HEK293T (cell line): ENCODE results near the gene NOP53.

Experiments used
- ARNT ChIP-seq: fragments of 450-650 bp; IDR thresholded peaks from 2 replicates; pipeline ENCODE4 v1.6.1; 2017; ENCODE audit warnings: mild to moderate bottlenecking
- BHLHE40 ChIP-seq: fragments of 450-650 bp; IDR thresholded peaks from 2 replicates; pipeline ENCODE4 v1.6.1; 2016; ENCODE audit warnings: mild to moderate bottlenecking, moderate library complexity, borderline replicate concordance
- ELF4 ChIP-seq: fragments of 450-650 bp; IDR thresholded peaks from 2 replicates; pipeline ENCODE4 v1.6.1; 2017; ENCODE audit warnings: antibody characterized with exemption
- FOXA1 ChIP-seq: fragments of 450-650 bp; IDR thresholded peaks from 2 replicates; pipeline ENCODE4 v1.6.1; 2016; ENCODE audit warnings: mild to moderate bottlenecking
- FOXK2 ChIP-seq: fragments of 450-650 bp; IDR thresholded peaks from 2 replicates; pipeline ENCODE4 v1.6.1; 2016; ENCODE audit warnings: mild to moderate bottlenecking
- FOXM1 ChIP-seq: fragments of 450-650 bp; IDR thresholded peaks from 2 replicates; pipeline ENCODE4 v1.6.1; 2017; ENCODE audit warnings: mild to moderate bottlenecking, borderline replicate concordance
- HDGF ChIP-seq: fragments of 450-650 bp; IDR thresholded peaks from 2 replicates; pipeline ENCODE4 v1.6.1; 2017; ENCODE audit warnings: antibody characterized with exemption, borderline replicate concordance
- L3MBTL2 ChIP-seq: fragments of 450-650 bp; conservative IDR thresholded peaks from 2 replicates; pipeline ENCODE4 v1.6.1; 2016; ENCODE audit warnings: mild to moderate bottlenecking
- LEF1 ChIP-seq: fragments of 450-650 bp; IDR thresholded peaks from 2 replicates; pipeline ENCODE4 v1.6.1; 2017; ENCODE audit warnings: mild to moderate bottlenecking, borderline replicate concordance
- NFRKB ChIP-seq: fragments of 450-650 bp; IDR thresholded peaks from 2 replicates; pipeline ENCODE4 v1.6.1; 2016; ENCODE audit warnings: mild to moderate bottlenecking, moderate library complexity
- SP1 ChIP-seq: fragments of 450-650 bp; IDR thresholded peaks from 2 replicates; pipeline ENCODE4 v1.6.1; 2017
- SUZ12 ChIP-seq: fragments of 450-650 bp; IDR thresholded peaks from 2 replicates; pipeline ENCODE4 v1.6.1; 2016; ENCODE audit warnings: mild to moderate bottlenecking
- TARDBP ChIP-seq: fragments of 450-650 bp; IDR thresholded peaks from 2 replicates; pipeline ENCODE4 v1.6.1; 2016
- ZNF384 ChIP-seq: fragments of 450-650 bp; IDR thresholded peaks from 2 replicates; pipeline ENCODE4 v1.6.1; 2016

- TF ChIP-seq HDGF, result no peak
- no peak for TF ChIP-seq L3MBTL2
- no peak; the same call in 1 of the 2 replicates for TF ChIP-seq FOXM1
- TF ChIP-seq ELF4, result peak; percentile 56
- no peak for TF ChIP-seq ZNF384
- no peak for TF ChIP-seq FOXA1
- no peak for TF ChIP-seq ARNT
- TF ChIP-seq SP1, result peak; percentile 95
- TF ChIP-seq TARDBP, result no peak
- no peak for TF ChIP-seq SUZ12
- TF ChIP-seq BHLHE40, result peak; percentile 89
- no peak for TF ChIP-seq FOXK2
- no peak; the same call in 1 of the 2 replicates for TF ChIP-seq LEF1
- TF ChIP-seq NFRKB, result no peak
These were observed 33.0 kb downstream of the NOP53 start, which contains the start of gene SELENOW for GRCh38 chr19:47778049-47778953.
